ENCODE measurements around the gene SPINT2.
"Not testable (repeated sequence)": the region's sequence is repeated elsewhere in the genome, so short reads cannot be mapped to it uniquely, and the experiment has no call there.

DNA sequence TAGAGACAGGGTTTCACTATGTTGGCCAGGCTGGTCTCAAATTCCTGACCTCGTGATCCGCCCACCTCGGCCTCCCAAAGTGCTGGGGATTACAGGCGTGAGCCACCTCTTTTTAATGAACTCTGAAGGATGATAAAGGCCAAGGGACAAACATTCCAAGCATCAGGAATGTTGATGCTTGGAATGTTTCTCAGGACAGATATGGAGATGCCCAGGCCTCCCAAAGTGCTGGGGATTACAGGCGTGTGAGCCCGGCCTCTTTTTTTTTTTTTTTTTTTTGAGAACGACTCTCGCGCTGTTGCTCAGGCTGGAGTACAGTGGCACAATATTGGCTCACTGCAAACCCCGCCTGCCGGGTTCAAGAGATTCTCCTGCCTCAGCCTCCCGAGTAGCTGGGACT, 2.4 kb upstream of the SPINT2 start:
- TF ChIP-seq BHLHE40 (IDR thresholded peaks at IDR 0.05; ENCODE audit: low read depth, low read length); POLR2A (IDR thresholded peaks at IDR 0.05; ENCODE audit: low read length); JUN (IDR thresholded peaks at IDR 0.05); KDM1A (IDR thresholded peaks at IDR 0.05; ENCODE audit: low read depth); NR3C1 (IDR thresholded peaks at IDR 0.05); MAFK (IDR thresholded peaks at IDR 0.05; ENCODE audit: partially characterized antibody); SMC3 (IDR thresholded peaks at IDR 0.05): not testable (repeated sequence)
- TF ChIP-seq, protein P1, sequence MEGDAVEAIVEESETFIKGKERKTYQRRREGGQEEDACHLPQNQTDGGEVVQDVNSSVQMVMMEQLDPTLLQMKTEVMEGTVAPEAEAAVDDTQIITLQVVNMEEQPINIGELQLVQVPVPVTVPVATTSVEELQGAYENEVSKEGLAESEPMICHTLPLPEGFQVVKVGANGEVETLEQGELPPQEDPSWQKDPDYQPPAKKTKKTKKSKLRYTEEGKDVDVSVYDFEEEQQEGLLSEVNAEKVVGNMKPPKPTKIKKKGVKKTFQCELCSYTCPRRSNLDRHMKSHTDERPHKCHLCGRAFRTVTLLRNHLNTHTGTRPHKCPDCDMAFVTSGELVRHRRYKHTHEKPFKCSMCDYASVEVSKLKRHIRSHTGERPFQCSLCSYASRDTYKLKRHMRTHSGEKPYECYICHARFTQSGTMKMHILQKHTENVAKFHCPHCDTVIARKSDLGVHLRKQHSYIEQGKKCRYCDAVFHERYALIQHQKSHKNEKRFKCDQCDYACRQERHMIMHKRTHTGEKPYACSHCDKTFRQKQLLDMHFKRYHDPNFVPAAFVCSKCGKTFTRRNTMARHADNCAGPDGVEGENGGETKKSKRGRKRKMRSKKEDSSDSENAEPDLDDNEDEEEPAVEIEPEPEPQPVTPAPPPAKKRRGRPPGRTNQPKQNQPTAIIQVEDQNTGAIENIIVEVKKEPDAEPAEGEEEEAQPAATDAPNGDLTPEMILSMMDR (IDR thresholded peaks at IDR 0.05): not testable (repeated sequence)
- TF ChIP-seq, protein P2, sequence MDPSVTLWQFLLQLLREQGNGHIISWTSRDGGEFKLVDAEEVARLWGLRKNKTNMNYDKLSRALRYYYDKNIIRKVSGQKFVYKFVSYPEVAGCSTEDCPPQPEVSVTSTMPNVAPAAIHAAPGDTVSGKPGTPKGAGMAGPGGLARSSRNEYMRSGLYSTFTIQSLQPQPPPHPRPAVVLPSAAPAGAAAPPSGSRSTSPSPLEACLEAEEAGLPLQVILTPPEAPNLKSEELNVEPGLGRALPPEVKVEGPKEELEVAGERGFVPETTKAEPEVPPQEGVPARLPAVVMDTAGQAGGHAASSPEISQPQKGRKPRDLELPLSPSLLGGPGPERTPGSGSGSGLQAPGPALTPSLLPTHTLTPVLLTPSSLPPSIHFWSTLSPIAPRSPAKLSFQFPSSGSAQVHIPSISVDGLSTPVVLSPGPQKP (IDR thresholded peaks at IDR 0.05; ENCODE audit: low read depth, low read length): not testable (repeated sequence)
